Iris pigment epithelial cell (primary cell): ENCODE results near the gene ARHGEF35.
"Not testable (repeated sequence)": the region's sequence is repeated elsewhere in the genome, so short reads cannot be mapped to it uniquely, and the experiment has no call there.

Experiments
- DNase-seq: peaks from one replicate; pipeline ENCODE4 v3.0.0-alpha.2; 2011; ENCODE audit warnings: low read depth

ARHGEF35 gene

DNA sequence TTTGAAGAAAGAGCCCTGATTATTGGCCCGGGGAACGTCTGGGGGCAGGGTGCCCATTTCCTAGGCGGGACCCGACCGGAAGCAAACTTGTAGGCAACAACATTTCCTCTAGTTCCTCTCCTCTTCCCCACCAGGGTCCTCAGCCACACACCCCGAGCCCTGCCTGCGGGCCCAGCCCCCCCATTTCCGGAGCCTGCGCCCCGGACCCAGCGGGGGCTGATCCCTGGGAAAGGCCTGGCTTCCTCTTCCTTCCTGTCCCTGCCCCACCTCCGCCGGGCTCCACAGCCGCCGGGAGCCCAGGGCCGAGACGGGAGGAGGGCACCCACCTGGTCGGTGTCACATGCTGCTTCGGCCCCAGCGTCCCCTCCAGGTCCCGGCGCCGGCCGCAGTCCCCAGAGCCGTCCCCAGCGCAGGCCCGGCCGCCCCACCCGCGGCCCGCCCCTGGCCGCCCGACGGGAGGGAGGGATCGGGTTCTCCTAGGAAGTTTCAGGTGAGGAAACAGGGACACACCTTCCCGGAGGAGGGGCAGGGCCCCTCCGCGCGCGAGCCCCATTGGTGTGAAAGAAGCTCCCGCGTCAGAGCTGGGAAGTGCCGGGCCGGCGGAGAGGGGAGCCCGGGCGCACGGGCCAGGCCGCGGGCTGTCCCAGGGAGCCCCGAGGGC is at the start of gene ARHGEF35:
ARHGEF35 (minus strand) TSS at position 622 of the 661 bp plus-strand sequence. CDS start 7,450 bp downstream, outside the sequence.
- DNase-seq, result not testable (repeated sequence)

DNA sequence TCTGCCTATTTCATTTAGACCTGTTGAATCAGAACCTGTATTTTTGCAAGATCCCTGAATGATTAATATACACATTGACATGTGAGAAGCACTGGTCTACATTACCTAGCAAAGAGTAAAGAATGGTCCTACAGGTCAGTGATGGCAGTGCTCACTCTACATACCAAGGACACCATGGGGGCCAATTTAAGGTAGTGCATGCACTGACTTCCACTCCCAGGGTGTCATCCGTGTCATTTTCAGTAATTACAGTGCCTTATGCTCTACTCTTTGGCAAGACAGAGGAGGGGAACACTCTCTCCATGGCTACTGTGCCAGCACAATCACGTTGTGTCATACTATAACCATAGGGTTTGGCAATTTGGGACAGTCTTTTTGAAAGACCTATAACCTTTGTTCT is 49.7 kb upstream of the ARHGEF35 start:
- DNase-seq, result not testable (repeated sequence)

DNA sequence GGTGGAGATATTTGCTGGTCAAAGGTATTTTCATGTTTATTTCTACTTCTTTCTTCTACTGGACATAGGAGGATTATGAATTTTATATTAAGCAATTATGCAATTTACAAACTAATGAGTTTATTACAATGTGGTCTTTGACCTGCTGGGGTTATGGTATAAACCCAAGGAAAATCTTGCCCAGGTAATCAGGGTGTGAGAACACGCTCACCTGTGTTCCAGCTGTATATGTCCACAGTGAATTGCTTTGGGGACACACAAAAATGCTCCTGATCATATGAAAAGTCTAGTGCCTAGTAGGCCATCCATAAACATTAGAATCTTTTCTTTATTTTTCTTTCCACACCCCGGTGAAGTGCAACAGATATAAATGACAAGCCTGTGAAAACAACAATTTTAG is 43.7 kb upstream of the ARHGEF35 start, which contains the start of gene OR2A42:
OR2A42 (minus strand) TSS at position 241 of the 400 bp plus-strand sequence. CDS start 6,762 bp downstream, outside the sequence.
- DNase-seq, result not testable (repeated sequence)

DNA sequence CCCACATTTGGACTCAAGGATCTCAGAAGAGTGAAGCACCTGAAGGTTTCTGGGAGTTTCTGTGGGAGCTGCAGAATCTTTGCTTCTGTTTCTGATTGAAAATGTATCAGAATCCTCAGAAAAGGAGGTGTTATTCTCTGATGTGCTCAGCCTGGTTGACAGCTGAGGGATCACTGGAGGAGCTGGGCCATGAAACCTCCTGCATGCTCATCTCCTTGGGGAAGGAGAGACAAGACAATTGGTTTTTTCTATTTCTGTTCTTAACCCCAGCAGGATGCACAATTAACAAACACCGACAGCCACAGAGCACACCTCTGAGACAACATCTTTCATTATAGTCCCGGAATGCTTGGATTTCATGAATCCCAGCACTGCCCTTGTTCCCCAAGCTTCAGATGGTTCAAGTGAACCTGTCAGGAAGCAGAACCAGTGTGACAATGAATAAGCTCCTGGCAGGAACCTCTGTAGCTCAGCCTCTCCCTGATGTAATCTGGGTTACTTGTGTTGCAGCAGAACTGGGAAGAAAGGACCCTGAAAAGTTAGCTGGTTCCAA is 43.0 kb upstream of the ARHGEF35 start:
- not testable (repeated sequence) for DNase-seq

DNA sequence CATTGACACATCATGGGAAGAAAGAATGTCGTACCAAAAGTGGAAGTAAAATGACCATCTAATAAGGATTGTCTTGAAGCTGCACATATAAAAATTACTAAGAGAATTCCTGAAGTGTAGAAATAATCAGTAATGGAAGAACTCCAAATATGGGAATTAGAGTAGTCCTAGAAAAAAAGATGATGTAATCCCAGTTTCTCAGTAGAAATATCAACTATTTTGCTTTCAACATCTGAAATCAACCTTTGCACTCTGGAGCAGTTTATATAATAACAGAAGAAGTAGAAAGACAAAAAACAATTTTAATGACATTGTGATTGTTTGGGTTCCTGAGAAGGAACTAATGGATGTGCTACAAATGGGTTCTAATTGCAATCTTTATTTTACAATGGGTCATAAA is 37.4 kb upstream of the ARHGEF35 start:
- not testable (repeated sequence) for DNase-seq

DNA sequence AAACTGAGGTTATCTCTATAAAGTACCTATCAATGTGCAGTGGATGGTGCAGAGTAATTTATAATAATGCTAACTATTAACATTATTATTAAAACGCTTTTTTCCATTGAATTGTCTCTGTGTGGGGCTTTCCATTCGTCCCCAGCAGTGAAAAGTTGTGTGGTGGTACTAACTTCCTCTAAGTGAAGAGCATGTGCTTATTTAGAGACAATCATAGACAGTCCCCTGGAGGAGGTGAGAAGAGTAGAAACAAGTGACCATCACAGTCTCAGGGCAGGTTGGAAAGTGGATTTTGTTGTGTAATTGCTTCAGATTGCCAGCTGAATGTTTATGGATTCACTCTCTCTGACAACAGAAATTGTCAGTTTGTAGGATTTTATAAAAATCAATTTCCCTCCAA is 35.4 kb upstream of the ARHGEF35 start:
- DNase-seq, result not testable (repeated sequence)

DNA sequence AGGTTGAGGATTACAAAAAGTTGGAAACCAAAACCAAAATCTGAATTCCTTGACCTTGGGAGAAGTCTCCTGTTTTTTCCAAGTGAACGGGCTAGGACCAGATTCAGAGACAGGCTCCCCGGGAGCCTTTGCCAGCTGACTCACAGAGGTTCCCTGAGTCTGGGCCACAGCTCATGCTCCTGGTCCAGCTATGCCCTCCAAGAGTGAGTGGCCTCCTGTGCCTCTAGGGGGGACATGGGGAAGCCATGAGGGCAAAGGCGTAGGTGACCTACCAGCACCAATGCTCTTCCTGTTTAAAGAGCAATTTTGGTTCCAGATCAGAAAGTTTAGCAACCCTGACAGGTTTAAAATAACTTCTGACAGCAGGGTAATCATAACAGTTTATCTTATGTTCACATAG is 33.2 kb upstream of the ARHGEF35 start:
- DNase-seq, result not testable (repeated sequence)

DNA sequence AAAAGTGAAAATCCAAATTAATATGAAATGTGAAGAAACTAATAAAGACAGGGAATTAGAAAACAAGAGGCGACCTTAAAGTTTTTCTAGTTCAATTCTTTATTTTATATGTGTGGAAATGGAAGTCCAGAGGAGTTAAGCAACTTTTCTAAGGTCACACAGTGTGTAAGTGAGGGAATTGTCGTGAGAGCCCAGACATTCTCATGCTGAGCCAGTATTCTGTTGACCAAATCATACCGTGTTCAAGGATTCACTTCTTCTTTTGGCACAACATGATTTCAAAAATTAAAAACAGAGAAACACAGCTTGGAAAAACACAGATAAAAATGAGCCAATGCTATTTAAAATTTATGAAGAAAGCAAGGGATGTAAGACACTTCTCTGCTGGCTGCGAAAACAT is 31.2 kb upstream of the ARHGEF35 start:
- DNase-seq, result not testable (repeated sequence)

DNA sequence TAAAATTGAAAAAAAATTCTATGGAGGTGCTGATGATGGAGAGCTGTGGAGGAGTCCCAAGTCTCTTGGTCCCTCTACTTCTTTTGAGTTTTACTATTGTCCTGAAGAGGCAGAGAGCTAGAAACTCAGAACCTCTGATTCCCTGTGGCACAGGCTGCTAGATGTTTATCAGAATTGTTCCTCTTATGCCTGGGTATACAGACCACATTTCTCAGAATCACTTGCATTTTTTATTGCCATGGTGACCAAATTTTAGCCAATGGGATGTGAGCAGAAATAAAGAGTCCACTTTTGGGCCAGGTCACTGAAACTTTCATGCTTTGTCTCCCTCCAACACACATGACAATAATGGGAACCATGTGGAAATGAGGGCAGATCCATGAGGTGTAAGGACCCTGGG is 28.0 kb upstream of the ARHGEF35 start:
- DNase-seq, result not testable (repeated sequence)

DNA sequence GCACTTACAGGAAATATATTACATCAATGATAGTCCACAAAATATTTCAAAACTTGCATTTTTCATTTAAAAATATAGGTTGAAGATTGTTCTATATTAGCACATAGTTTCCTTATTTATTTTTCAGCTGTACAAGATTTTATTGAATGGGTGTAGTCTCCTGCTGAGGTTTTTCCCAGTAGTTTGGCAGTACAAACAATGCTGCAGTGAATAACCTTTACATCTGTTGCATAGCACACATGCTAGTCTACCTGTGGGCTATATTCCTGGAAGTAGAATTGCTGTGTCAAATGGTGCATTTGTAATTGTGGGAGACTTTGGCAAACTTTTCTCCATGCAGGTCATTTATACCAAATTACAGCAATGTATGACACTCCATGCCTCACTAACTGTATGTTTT is 24.9 kb upstream of the ARHGEF35 start:
- DNase-seq, result not testable (repeated sequence)

DNA sequence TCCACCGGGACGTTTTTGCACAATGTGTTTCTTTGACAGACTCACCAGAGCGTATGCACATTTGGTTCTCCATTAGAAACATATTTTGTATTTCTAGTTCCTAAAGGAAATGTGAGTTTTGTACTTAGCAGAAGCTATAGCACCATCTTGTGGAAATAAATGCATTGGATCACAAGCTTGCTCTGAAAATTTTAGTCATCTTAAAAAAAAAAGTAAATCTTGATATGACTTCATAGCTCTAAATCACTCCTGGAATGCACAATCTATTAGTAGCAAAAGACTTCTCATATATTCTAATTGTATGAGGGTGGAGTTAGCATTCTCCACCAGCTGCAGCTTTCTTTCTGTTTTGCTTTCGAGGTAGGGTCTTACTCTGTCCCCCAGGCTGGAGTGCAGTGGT is 23.5 kb upstream of the ARHGEF35 start:
- not testable (repeated sequence) for DNase-seq

DNA sequence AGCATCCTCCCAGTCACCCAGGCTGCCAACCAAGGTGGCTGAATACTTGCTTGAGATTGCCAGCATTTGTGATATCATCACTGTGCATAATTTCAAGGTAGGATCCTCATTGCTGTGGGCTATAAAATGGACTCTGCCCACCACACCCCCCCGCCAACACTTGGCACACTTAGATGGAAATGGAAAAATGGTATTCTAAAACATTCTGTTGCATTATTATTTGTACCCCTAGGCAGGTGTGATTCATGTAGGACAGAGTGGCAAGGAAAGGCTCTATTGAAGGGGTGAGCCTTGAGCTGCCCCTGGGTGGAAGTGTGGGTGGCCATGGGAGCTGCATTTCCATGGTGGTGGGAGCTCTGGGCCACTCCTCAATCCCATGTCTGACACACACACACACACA is 22.9 kb upstream of the ARHGEF35 start:
- not testable (repeated sequence) for DNase-seq

DNA sequence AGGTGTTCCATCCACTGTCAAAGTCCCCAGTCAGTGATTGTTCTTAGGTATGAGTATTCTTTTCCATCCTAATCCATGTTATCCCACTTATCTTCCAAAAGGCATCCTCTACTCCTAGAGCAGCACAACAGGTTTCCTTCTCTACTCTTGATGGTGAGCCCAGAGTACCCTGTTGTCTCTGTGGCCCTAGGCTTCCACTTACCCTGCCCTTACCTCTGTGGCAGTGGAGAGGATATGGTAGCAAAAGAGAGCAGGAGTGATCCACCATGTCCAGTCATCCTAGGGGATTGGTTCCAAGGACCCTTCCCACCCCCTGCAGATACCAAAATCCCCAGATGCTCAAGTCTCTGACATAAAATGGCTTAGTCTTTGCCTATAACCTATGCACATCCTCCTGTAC is 21.6 kb upstream of the ARHGEF35 start:
- not testable (repeated sequence) for DNase-seq

DNA sequence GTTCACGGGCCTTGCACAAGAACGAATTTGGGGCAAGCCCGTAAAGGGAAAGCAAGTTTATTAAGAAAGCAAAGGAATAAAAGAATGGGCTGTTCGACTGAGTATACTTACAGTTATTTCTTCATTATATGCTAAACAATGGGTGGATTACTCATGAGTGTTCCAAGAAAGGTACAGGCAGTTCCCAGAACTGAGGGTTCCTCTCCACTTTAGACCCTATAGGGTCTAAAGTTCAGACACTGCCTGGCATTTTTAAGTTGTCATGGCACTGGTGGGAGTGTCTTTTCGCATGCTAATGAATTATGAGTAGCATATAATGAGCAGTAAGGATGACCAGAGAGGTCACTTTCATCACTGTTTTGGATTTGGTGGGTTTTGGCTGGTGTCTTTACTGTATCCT is 9.7 kb upstream of the ARHGEF35 start:
- not testable (repeated sequence) for DNase-seq

DNA sequence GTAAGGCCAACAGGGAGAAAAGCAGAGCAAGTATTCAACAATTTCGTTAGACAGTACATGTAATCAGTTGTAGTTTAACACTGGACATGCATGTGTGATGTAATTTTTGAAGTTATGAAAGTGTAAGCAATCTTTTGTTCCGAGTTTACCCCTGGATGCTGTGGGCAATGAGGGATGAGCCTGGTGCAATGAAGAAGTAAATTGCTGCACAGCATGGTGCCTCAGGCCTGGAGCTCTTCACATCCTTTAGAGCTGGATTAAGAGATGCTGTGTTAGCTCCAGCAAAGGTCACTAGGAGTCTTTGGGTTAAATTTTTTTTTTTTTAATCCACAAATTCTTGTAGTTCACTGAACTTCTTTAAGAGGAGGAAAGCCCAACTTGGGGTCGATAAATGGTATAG is 7.5 kb upstream of the ARHGEF35 start:
- not testable (repeated sequence) for DNase-seq

DNA sequence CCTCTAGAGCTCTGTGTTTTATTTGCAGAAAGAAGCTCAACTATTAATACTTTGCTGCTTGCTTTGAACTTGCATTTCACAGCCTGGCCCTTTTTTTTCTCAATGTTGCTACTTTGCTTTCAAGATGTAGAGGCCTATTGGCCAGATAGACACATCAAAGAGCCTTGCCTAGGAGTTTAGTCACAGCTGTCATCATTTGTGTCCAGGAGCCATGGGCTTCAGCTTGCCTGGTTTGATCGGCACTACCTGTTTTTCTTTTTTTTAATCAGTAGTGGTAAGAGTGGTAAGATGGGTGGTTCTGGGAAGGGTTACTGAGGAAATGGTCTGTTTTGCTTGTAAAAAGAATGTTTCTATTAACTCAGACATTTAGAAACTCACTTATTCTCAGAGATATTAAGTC is 6.3 kb upstream of the ARHGEF35 start:
- DNase-seq, result not testable (repeated sequence)

DNA sequence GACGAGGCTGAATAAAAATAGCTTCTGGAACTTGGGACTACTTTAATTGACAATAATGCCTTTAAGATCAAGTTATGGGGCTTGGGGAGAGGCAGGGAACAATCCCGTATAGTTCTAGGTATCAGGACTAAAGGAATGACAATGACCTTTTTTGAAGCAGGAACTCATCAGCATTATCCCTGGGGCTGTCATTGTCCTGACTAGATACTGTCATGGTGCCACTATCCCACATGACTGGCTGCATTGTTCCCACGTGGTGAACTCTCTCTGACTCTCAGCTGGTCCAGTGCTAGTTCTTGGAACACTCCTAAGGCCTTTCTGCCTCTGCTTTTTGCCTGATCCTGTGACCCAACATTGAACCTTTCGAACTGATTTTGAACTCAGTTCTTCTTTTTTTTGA is 3.3 kb upstream of the ARHGEF35 start:
- DNase-seq, result not testable (repeated sequence)

DNA sequence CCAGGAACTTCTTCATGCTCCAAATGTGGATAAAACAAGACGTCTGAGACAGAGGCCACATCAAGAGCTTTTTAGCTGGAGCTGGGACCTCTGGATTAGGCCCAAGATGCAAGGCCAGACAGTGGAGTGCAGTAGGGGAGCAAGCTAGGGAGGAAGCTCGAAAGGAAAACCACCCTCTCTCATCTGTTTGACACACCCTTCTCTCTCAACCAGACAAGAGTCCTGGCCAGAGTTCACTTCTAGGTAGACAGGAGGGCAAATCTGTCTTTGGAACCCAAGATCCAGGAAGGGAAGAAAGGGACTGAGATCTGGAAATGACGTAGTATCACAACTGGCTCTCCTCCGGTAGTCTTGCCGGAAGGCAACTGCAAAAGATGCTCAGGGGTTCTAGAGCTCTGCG is 1.2 kb downstream of the ARHGEF35 start:
- DNase-seq, result not testable (repeated sequence)

DNA sequence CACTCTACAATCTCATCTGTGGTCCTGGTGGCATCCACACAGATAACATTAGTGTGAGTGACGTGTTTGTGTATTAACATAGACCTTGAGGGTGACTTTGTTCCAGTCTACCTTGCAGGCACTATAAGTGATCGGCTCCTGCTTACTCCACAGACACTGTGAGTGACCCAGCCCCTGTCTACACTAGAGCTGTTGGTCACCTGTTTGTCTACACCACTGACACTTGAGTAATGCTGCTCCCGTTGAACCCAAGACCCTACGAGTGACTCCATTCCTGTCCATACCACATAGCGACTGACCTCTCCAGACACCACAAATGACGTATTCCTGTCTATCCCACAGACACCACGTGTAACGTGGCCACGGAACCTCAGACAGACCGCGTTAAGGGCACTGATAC is 1.9 kb downstream of the ARHGEF35 start:
- DNase-seq, result not testable (repeated sequence)

DNA sequence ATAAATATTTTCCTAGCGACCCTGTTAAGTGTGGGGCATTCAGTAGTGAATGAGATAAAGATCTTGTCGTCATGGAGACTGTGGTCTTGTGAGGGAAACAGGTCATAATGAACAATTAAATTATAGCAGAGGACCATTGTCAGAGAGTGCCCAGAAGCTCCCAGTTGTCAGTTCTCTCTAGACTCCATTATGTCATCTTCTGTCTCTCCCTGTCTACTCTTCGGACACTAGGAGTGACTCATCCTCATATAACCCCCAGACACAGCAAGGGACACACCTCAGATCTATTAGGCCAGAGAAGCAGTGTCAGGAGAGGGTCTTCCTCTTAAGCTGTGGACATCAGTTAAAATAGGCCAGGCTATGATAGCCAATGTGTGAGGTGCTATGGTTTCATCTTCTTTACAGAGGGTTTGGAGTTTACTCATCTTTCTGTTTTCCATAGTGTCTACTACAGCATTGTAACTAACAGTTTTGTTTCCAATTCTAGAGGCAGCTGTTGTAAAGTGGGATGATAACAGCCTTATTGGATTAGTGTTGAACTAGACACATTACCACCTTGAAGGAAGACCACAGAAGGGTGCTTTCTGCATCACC is 7.0 kb downstream of the ARHGEF35 start:
- DNase-seq, result not testable (repeated sequence)

DNA sequence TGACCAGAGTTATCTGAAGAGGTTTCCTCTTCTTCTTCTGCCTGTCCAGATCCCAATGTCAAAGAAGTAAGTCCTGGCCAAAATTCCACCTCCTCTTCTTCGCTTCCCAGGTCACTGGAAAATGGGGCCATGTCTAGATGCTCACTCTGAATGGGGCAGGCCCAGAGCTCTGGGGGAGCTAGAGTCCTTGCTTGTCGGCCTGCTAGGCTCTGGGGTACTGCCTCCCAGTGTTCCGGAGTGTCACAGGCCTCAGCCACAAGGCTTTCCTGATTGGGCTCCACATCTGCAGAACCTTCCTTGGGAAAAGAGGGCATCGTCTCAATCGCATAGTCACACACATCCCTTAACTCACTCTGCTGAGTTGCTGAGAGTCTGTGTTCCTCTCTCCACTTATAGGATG is 7.8 kb downstream of the ARHGEF35 start:
- not testable (repeated sequence) for DNase-seq

DNA sequence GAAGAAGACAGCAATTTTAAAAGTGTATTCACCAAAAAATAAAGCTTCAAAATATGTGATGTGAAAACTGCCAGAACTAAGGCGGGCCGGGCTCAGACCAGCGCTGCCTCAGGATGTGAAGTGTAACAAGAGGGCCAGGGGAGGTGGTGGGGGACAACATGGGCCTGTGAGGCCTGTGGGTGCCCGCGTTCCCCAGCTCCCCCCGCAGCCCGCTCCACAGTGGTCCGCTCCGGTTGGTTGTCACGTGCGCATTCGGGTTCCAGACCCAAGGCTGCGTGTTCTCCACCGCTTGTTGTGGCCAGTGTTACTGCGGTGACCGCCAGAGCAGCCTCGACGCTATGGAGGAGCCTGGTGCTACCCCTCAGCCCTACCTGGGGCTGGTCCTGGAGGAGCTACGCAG is 12.5 kb downstream of the ARHGEF35 start, which contains the start of gene CTAGE4:
CTAGE4 (plus strand) TSS at position 301 of the 400 bp plus-strand sequence; CDS start at position 339, 38 bp downstream.
- not testable (repeated sequence) for DNase-seq

DNA sequence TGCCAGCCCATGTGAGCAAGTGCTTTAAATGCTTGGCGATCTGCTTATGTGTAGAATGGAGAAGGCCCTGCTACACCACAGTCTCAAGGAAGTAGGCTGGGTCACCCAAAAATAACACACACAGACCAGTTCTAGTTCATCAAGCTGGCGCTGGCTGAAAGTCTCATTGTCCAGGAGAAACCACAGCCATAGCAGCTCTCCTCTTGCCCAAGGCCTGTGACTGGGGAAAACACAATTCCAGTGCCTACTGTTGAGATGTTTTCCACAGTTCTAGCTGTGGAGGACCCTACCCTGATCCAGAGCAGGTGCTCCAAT is 16.5 kb downstream of the ARHGEF35 start:
- DNase-seq, result not testable (repeated sequence)
